Nasal cavity respiratory epithelium epithelial cell of viscerocranial mucosa (primary cell): ENCODE results near the gene SCGB1D2. TPM values are rescaled to one million over a fixed set of nuclear protein-coding genes. Genes with fewer than 3 reads are reported as not detected.

ENCODE experiments used
- total RNA-seq: library from RNA; depleted of rRNA; stranded (reverse); fragments of >200 nt; gene quantifications from 2 replicates; pipeline ENCODE4 v1.2.3, GENCODE V29; 2014

SCGB1D2 gene
- total RNA-seq: not detected in 2 replicates

DNA sequence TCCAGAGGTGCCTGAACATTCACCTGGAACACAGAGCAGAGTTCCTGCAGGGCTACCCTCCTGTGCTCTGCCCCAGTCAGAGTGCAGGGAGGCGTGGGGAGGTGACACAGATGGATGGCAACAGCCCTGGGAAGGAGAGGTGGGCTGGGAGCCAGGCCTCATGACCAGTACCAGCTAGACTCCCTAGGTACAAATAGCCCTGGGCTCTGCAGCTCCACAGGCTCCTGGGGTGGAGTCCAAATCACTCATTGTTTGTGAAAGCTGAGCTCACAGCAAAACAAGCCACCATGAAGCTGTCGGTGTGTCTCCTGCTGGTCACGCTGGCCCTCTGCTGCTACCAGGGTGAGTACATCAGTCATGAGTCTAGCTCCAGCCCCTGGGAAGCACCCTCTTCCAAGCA is at the start of gene SCGB1D2:
TSS of gene SCGB1D2 (plus strand) at position 219 of the 400 bp plus-strand sequence. CDS start at position 288, 69 bp downstream.

GRCh38 chr11:62269654-62270278 is 27.7 kb downstream of the SCGB1D2 start, which contains the start of gene SCGB2A2:
TSS of gene SCGB2A2 (plus strand) at chr11:62270158. CDS start at chr11:62270217, 59 bp downstream.

Other genes starting within 250 kb of the SCGB1D2 start
- 7.5 and 13.7 TPM in 2 replicates for gene INCENP, start 118.2 kb upstream of the SCGB1D2 start, total RNA-seq
- gene SCGB1D1, start 52.0 kb upstream of the SCGB1D2 start, total RNA-seq: not detected in 2 replicates
- gene SCGB2A1, start 33.6 kb upstream of the SCGB1D2 start, total RNA-seq: not detected in 2 replicates
- gene SCGB2A2, start 27.9 kb downstream of the SCGB1D2 start, total RNA-seq: not detected in 2 replicates
- not detected in 2 replicates for gene SCGB1D4, start 56.8 kb downstream of the SCGB1D2 start, total RNA-seq
- gene ASRGL1, start 95.2 kb downstream of the SCGB1D2 start, total RNA-seq: 0.14 and 0.34 TPM in 2 replicates
- gene SCGB1A1, start 176.8 kb downstream of the SCGB1D2 start, total RNA-seq: not detected in 2 replicates